Brain microvascular endothelial cell (primary cell): Measurements from ENCODE around the gene RANBP3.

Source experiments
- DNase-seq: peaks from one replicate; pipeline ENCODE4 v3.0.0-alpha.2; 2020
- H3K27ac ChIP-seq: fragments of 250-450 bp; sonication (Bioruptor Pico); 2 replicates; pipeline ENCODE4 v1.5.1; 2020; ENCODE audit warnings: mild to moderate bottlenecking, moderate library complexity
- H3K27me3 ChIP-seq: fragments of 250-450 bp; sonication (Bioruptor Pico); replicated peaks from 2 replicates; pipeline ENCODE4 v1.5.1; 2020; ENCODE audit warnings: mild to moderate bottlenecking
- H3K36me3 ChIP-seq: fragments of 250-450 bp; sonication (Bioruptor Pico); replicated peaks from 2 replicates; pipeline ENCODE4 v1.5.1; 2020; ENCODE audit warnings: mild to moderate bottlenecking
- H3K4me3 ChIP-seq: 2 replicates; pipeline ENCODE4 v1.5.1; 2011; ENCODE audit warnings: low read depth, mild to moderate bottlenecking, control low read depth, low read length, moderate library complexity
- CTCF ChIP-seq: IDR thresholded peaks from 2 replicates; pipeline ENCODE4 v1.5.1; 2011; ENCODE audit warnings: low read depth, mild to moderate bottlenecking, moderate library complexity, low read length, control low read depth, inconsistent platforms; ENCODE audit errors: missing control alignments
- in situ Hi-C: cut with HindIII; loops from 2 replicates; pipeline ENCODE4 v1.10.0; 2017; ENCODE audit warnings: low sequenced_read_pairs, low pct_ligation_motif_present

RANBP3 gene

DNA sequence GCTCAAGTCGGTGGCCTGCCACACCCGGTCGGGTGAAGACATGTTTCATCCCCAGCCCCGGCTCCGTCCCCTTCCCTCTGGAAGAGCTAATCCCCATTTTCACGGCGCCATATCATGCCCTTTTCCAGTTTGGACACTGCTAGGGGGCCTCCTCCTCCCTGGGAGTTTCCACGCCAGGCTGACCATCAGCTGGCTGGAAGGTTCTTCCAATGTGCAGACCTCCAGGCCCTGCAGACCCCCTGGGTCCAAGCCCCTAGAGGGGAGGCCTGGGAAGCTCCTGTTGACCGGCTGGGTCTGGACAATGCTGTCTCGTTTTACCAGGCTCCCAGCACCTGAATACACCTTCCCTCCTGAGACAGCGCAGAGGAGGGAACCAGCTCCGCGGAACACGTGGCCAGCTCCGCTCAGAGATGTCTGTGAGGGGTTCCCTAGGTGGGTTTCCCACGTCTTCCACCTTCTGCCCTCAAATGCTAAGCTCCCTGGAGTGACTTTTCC, 44.7 kb upstream of the RANBP3 start:
- Histone ChIP-seq H3K4me3 (no peak overlapping the region), H3K27ac (no peak overlapping the region), H3K36me3 (no peaks in the 10 kb centered on the region), H3K27me3 (no peaks in the 10 kb centered on the region)
- DNase-seq, result no peak
- no peak for TF ChIP-seq CTCF
- in situ Hi-C loops, result no loop called here

GRCh38 chr19:6021878-6022569, 44.1 kb upstream of the RANBP3 start:
- Histone ChIP-seq H3K27ac (no peak overlapping the region), H3K36me3 (no peaks in the 10 kb centered on the region), H3K27me3 (no peaks in the 10 kb centered on the region), H3K4me3 (no peak overlapping the region)
- in situ Hi-C loops, result no loop called here
- peak; percentile 74 for DNase-seq
- TF ChIP-seq CTCF, result peak; percentile 85

GRCh38 chr19:6020972-6021805, 43.2 kb upstream of the RANBP3 start:
- TF ChIP-seq CTCF, result peak; percentile 15
- Histone ChIP-seq H3K27ac (no peak overlapping the region), H3K36me3 (no peaks in the 10 kb centered on the region), H3K4me3 (no peak overlapping the region), H3K27me3 (no peaks in the 10 kb centered on the region)
- in situ Hi-C loops, result no loop called here
- no peak for DNase-seq

DNA sequence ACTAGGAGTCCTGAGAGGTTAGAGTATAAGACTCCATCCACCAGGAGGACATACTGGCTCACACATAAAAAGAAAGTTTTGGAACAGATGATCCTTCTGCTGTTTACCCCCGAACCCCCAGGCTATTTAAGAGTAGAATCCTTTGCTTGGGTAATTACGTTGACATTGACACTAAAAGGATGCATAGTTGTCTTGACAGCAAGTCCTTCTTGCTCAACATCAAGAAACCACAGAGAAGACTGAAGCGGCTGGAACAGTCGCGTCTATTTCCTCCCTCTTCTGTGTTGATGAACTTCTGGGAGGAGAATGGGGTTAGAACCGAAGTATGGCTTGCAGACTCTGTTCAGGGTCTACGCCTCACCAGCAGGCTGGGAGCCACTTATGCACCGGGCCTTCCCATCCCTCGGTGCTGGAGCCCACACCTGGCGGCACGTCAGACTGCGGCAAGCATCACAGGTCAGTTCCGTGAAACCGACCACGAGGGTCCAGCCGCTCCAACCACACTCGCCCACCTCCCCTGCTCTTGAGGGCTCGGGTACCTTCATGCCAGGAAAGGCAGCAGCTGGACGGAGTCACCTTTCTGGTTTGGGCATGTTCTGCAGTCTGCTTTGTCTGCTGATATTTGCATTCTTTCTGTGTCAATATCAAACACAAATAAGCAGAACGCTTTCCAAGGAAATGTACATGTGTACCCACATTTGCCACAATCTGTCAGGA, 42.4 kb upstream of the RANBP3 start:
- no peak for TF ChIP-seq CTCF
- no peaks in the 10 kb centered on the region for H3K27me3 ChIP-seq
- in situ Hi-C loops, result no loop called here
- H3K27ac ChIP-seq, result no peak overlapping the region
- no peaks in the 10 kb centered on the region for H3K36me3 ChIP-seq
- H3K4me3 ChIP-seq, result no peak overlapping the region
- no peak for DNase-seq

- peak; percentile 64 for TF ChIP-seq CTCF
- no peak for DNase-seq
- H3K27ac ChIP-seq, result no peak overlapping the region
- H3K36me3 ChIP-seq, result no peaks in the 10 kb centered on the region
- no peaks in the 10 kb centered on the region for H3K27me3 ChIP-seq
- H3K4me3 ChIP-seq, result no peak overlapping the region
- in situ Hi-C loops, result no loop called here
Observed at GRCh38 chr19:6018786-6019185, 40.8 kb upstream of the RANBP3 start.
